ENCODE results near the gene HSF5. TPM values are rescaled to one million over a fixed set of nuclear protein-coding genes. Genes with fewer than 3 reads are reported as not detected.

Gene HSF5
- total RNA-seq, 1 donor from 2014 or later: 0.32 TPM

DNA sequence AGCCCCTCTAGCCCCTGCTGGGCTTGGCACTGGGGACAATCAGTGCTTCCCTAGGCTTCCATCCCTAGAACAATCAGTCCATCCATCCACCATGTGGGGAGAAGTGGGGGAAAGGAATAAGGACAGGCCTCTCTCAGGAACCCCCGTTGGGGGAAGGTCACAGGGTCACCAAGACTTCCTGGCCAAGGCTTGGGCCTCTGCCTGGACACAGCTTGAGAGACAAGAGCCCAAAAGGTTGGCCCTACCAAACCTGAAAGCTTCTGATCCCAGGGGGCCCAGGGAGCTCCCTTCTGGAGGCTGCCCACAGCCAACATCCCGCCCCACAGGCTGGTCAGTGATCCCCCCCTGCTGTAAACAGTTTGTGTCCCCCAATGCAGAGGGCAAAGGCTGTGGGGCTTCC is 42.4 kb upstream of the HSF5 start:
- peaks cover 36% of the 10 kb centered on the region for H3K4me1 ChIP-seq
- no peaks in the 10 kb centered on the region for H3K36me3 ChIP-seq
- ATAC-seq: no peak
- DNase-seq: no peak
- no peaks in the 10 kb centered on the region for H3K27me3 ChIP-seq (ENCODE audit: low read depth)
- TF ChIP-seq, protein P1, sequence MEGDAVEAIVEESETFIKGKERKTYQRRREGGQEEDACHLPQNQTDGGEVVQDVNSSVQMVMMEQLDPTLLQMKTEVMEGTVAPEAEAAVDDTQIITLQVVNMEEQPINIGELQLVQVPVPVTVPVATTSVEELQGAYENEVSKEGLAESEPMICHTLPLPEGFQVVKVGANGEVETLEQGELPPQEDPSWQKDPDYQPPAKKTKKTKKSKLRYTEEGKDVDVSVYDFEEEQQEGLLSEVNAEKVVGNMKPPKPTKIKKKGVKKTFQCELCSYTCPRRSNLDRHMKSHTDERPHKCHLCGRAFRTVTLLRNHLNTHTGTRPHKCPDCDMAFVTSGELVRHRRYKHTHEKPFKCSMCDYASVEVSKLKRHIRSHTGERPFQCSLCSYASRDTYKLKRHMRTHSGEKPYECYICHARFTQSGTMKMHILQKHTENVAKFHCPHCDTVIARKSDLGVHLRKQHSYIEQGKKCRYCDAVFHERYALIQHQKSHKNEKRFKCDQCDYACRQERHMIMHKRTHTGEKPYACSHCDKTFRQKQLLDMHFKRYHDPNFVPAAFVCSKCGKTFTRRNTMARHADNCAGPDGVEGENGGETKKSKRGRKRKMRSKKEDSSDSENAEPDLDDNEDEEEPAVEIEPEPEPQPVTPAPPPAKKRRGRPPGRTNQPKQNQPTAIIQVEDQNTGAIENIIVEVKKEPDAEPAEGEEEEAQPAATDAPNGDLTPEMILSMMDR (IDR thresholded peaks at IDR 0.05): no peak
- intact Hi-C loops (cut with DNase I): no loop called here
- no peaks in the 10 kb centered on the region for H3K9me3 ChIP-seq
- peak overlapping the region; percentile 61 for H3K4me3 ChIP-seq
- H3K27ac ChIP-seq: peak overlapping the region; percentile 67

DNA sequence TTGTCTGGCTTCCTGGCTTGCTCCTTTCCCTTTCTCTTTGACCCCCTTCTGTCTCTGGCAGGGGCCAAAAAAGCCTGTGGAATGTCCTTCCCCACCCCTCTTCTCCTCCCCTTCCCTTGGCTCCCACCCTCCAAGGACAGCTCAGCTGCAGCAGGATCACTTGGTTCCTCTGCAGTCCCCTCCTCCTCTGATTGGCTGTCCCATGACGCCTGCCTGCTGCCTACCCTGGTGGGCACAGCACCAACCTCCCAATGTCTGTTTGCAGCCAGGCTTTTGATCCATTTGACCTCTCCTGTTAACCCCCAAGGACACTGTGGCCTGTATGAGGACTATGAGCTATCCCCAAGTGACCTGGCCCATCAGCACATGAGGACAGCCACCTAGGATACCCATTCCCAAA is 41.1 kb upstream of the HSF5 start:
- no peak for ATAC-seq

GRCh38 chr17:58528443-58528842 is 40.2 kb upstream of the HSF5 start:
- Histone ChIP-seq H3K27ac (peak overlapping the region; percentile 53), H3K4me1 (peaks cover 43% of the 10 kb centered on the region), H3K9me3 (no peaks in the 10 kb centered on the region), H3K27me3 (ENCODE audit: low read depth) (no peaks in the 10 kb centered on the region), H3K36me3 (no peaks in the 10 kb centered on the region), H3K4me3 (peak overlapping the region; percentile 46)
- intact Hi-C loops (cut with DNase I): no loop called here
- ATAC-seq (no peak), DNase-seq (no peak)
- TF ChIP-seq, protein P1 (IDR thresholded peaks at IDR 0.05): no peak

More for the DNA sequence above, 41.1 kb upstream of the HSF5 start:
- no peak for DNase-seq
- Histone ChIP-seq H3K27me3 (ENCODE audit: low read depth) (no peaks in the 10 kb centered on the region), H3K27ac (peak overlapping the region; percentile 53), H3K36me3 (no peaks in the 10 kb centered on the region), H3K4me1 (peaks cover 47% of the 10 kb centered on the region), H3K9me3 (no peaks in the 10 kb centered on the region), H3K4me3 (peak overlapping the region; percentile 46)
- TF ChIP-seq, protein P1 (IDR thresholded peaks at IDR 0.05): no peak
- intact Hi-C loops (cut with DNase I): no loop called here

- TF ChIP-seq, protein P1 (IDR thresholded peaks at IDR 0.05): no peak
- DNase-seq (no peak), ATAC-seq (no peak)
- Histone ChIP-seq H3K27me3 (ENCODE audit: low read depth) (no peaks in the 10 kb centered on the region), H3K4me3 (peak overlapping the region; percentile 46), H3K9me3 (no peaks in the 10 kb centered on the region), H3K27ac (peak overlapping the region; percentile 53), H3K4me1 (peaks cover 43% of the 10 kb centered on the region), H3K36me3 (no peaks in the 10 kb centered on the region)
- intact Hi-C loops (cut with DNase I): no loop called here
These were observed 39.7 kb upstream of the HSF5 start for GRCh38 chr17:58527949-58528348.

DNA sequence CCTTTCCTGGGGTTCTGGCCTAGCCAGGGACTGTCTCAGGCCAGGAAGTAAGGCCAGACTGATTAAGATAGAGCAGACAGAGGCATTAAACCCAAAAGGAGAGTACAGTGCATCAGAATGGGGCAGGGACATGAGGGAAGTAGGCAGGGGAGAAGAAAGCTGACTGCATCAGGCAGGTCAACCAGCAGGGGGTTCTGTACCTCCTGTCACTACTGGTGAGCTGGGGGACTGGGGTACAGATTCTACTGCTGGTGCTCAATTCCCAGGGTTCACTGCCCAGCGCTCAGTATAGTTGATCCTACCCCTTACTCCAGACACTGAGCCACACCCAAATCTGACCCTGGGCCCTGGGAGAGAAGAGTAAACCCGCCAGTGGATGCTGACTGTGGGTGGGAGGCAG is 39.1 kb upstream of the HSF5 start:
- DNase-seq: no peak
- no peak for ATAC-seq
- intact Hi-C loops (cut with DNase I): no loop called here
- Histone ChIP-seq H3K4me1 (peaks cover 39% of the 10 kb centered on the region), H3K27me3 (ENCODE audit: low read depth) (no peaks in the 10 kb centered on the region), H3K9me3 (no peaks in the 10 kb centered on the region), H3K36me3 (no peaks in the 10 kb centered on the region), H3K4me3 (peak overlapping the region; percentile 46), H3K27ac (peak overlapping the region; percentile 53)
- TF ChIP-seq, protein P1 (IDR thresholded peaks at IDR 0.05): no peak

- intact Hi-C loops (cut with DNase I): no loop called here
- Histone ChIP-seq H3K27me3 (ENCODE audit: low read depth) (no peaks in the 10 kb centered on the region), H3K36me3 (peaks cover 5% of the 10 kb centered on the region), H3K4me1 (peaks cover 25% of the 10 kb centered on the region), H3K27ac (peak overlapping the region; percentile 54), H3K9me3 (no peaks in the 10 kb centered on the region), H3K4me3 (peak overlapping the region; percentile 26)
- TF ChIP-seq, protein P1 (IDR thresholded peaks at IDR 0.05): no peak
- ATAC-seq: peak; percentile 50 to 51
- DNase-seq: no peak
These were observed 37.0 kb upstream of the HSF5 start for GRCh38 chr17:58525239-58525638.
